ENCODE data around the gene GPC5.

- TF ChIP-seq SUZ12 (IDR thresholded peaks at IDR 0.05; ENCODE audit: extremely low read depth, insufficient read depth, insufficient read length) (no peak), YY1 (IDR thresholded peaks at IDR 0.05; ENCODE audit: insufficient read depth, insufficient read length) (no peak), ZNF274 (IDR thresholded peaks at IDR 0.05; ENCODE audit: low read depth, low read length) (no peak)
Observed at GRCh38 chr13:91745967-91746366, 347.5 kb downstream of the GPC5 start.
